ENCODE measurements around the gene FAM219A.

DNA sequence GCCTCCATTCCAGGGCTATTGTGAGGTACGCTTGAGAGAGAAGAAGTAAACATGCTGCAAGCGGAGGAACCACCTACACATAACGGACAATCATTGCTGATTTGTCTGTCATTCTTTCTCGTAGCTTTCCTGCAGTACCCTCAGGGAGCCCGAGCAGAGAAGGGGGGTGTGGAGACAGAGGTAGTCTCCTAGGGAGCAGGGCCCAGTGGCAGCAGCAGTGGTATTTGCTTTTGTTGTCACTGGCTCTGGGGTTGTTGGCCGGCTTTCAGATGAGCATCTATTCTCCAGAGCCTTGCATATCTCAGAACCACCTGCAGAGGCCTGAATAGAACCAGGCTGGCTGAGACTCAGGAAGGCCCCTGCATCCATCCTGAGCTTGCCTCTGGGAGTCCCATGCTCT, 44.5 kb upstream of the FAM219A start:
- TF ChIP-seq CTCF (IDR thresholded peaks at IDR 0.05) (no peak), POLR2A (IDR thresholded peaks at IDR 0.05) (no peak), EP300 (IDR thresholded peaks at IDR 0.05) (no peak)
